Measurements from ENCODE around the gene KRT9.
A peak's percentile ranks its signal among the peaks of the same experiment; 100 is the strongest.
"Not testable (repeated sequence)": the region's sequence is repeated elsewhere in the genome, so short reads cannot be mapped to it uniquely, and the experiment has no call there.

The KRT9 gene

GRCh38 chr17:41578538-41578937 is 6.7 kb upstream of the KRT9 start:
- DNase-seq = no peak

GRCh38 chr17:41576740-41577139 is 4.9 kb upstream of the KRT9 start:
- not testable (repeated sequence) for DNase-seq

- DNase-seq = no peak
Measured at GRCh38 chr17:41575336-41575735, 3.5 kb upstream of the KRT9 start.

- no peak for DNase-seq
Measured at GRCh38 chr17:41567317-41567716, 4.5 kb downstream of the KRT9 start.

- no peak for DNase-seq
Measured at GRCh38 chr17:41565338-41565737, 6.5 kb downstream of the KRT9 start.

- DNase-seq = no peak
Measured at GRCh38 chr17:41563607-41564170, 8.2 kb downstream of the KRT9 start.

- DNase-seq = no peak
Measured at GRCh38 chr17:41561554-41561953, 10.3 kb downstream of the KRT9 start.

GRCh38 chr17:41559548-41559947 is 12.3 kb downstream of the KRT9 start:
- no peak for DNase-seq

GRCh38 chr17:41556931-41557330 is 14.9 kb downstream of the KRT9 start:
- no peak for DNase-seq

GRCh38 chr17:41556306-41556705 is 15.6 kb downstream of the KRT9 start:
- no peak for DNase-seq

GRCh38 chr17:41555105-41555887 is 16.6 kb downstream of the KRT9 start:
- DNase-seq = no peak

- no peak for DNase-seq
Measured at GRCh38 chr17:41553987-41554680, 17.7 kb downstream of the KRT9 start.

- no peak for DNase-seq
Measured at GRCh38 chr17:41553176-41553575, 18.7 kb downstream of the KRT9 start.

GRCh38 chr17:41552455-41552854 is 19.4 kb downstream of the KRT9 start:
- DNase-seq = no peak

- DNase-seq = no peak
Measured at GRCh38 chr17:41551365-41551764, 20.5 kb downstream of the KRT9 start.

- DNase-seq = no peak
Measured at GRCh38 chr17:41549596-41550039, 22.2 kb downstream of the KRT9 start.

GRCh38 chr17:41548844-41549595 is 22.8 kb downstream of the KRT9 start:
- DNase-seq = peak; percentile 40 to 54

- no peak for DNase-seq
Measured at GRCh38 chr17:41547921-41548843, 23.7 kb downstream of the KRT9 start.

GRCh38 chr17:41547378-41547841 is 24.4 kb downstream of the KRT9 start:
- DNase-seq = no peak

GRCh38 chr17:41546819-41547218 is 25.0 kb downstream of the KRT9 start:
- no peak for DNase-seq

GRCh38 chr17:41545829-41546410 is 25.9 kb downstream of the KRT9 start:
- no peak for DNase-seq

- DNase-seq = no peak
Measured at GRCh38 chr17:41544935-41545334, 26.9 kb downstream of the KRT9 start.
